ENCODE results near the gene SNAI3. TPM values are rescaled to one million over a fixed set of nuclear protein-coding genes. Genes with fewer than 3 reads are reported as not detected.

The SNAI3 gene
- total and polyA plus RNA-seq, 2 donors (not counting 1 experiment from before 2014, with no cell fraction given) = 6.5 to 8.8 TPM

DNA sequence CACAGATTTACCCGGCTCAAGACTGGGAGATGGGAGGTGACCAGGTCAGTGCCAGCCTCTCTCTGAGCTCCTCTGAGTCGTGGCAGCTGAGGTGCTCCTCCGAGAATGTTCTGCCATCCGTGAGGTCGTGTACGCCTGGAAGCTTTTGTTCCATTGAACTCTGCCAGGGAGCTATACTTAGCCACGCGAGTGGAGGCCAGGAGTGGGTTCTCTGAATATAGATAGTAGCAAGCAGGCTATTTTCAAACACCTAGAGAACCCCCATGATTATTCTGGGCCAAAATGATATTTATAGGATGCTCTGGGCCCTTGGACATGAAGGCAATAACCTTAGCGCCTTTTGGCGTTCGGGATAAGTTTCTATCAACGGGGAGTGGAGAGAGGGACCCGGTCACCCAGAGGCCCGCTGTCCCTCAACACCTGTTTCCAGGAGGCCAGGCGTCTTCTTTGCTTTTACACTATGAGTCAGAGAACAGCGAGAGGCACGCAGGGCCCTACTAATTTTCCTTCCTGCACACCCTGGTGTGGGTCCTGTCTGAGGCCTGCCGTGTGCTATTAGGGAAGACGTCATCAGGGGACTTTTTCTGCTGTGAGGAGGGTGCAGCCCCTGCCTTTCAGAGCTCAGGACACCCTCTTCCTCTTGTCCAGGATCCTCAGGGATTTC is 12.5 kb downstream of the SNAI3 start:
- ChIA-PET POLR2A (interaction anchor here (0.6 to 1.8 kb wide), 3 partner anchors 9 to 720 kb away, joined by 3 to 8 read pairs (median 4); no protein-coding TSS in a partner anchor), CTCF (interaction anchor here (2.2 kb wide), 1 partner anchor 9 kb away, joined by 7 read pairs; no protein-coding TSS in a partner anchor)
- H3K4me3 Mint-ChIP-seq = no peak overlapping the region
- H3K36me3 ChIP-seq (replicated peaks in 1 of 2; ENCODE audit: control extremely low read depth in 1 of 2, control insufficient read depth in 1 of 2, extremely low read depth in 1 of 2, insufficient read depth in 2 of 2, low read length in 1 of 2) = peaks cover 0 to 29% of the 10 kb centered on the region in 2 experiments
- H3K4me1 ChIP-seq (ENCODE audit: control insufficient read depth in 2 of 2, insufficient read depth in 2 of 2, low read length in 2 of 2) = no peaks in the 10 kb centered on the region
- no peak for TF ChIP-seq EZH2 (IDR thresholded peaks at IDR 0.05; ENCODE audit: borderline replicate concordance, insufficient read depth, low read depth, low read length, poor library complexity, severe bottlenecking)
- no peak for TF ChIP-seq CTCF (IDR thresholded peaks at IDR 0.05)
- DNase-seq = no peak
- no peaks in the 10 kb centered on the region for H3K9me3 ChIP-seq (ENCODE audit: control extremely low read depth in 1 of 3, control insufficient read depth in 2 of 3, insufficient read depth in 1 of 3, low read length in 2 of 3)
- no peak overlapping the region for H3K27ac ChIP-seq (ENCODE audit: low read length in 2 of 2)
- no peaks in the 10 kb centered on the region for H3K27me3 Mint-ChIP-seq
- no peak overlapping the region for H2AFZ ChIP-seq (ENCODE audit: insufficient read depth, low read depth, low read length, poor library complexity, severe bottlenecking)
- H3K27me3 ChIP-seq (replicated peaks in 1 of 4; ENCODE audit: control extremely low read depth in 1 of 4, control insufficient read depth in 3 of 4, insufficient read depth in 4 of 4, low read length in 3 of 4) = no peaks in the 10 kb centered on the region
- peaks cover 26% of the 10 kb centered on the region for H3K79me2 ChIP-seq (ENCODE audit: control insufficient read depth, insufficient read depth, low read length)
- H3K4me1 Mint-ChIP-seq = no peaks in the 10 kb centered on the region
- no peak overlapping the region for H3K4me2 ChIP-seq (replicated peaks; ENCODE audit: low read depth, low read length, poor library complexity, severe bottlenecking)
- H4K20me1 ChIP-seq (ENCODE audit: control insufficient read depth, insufficient read depth, low read length, poor library complexity, severe bottlenecking) = peaks cover 31% of the 10 kb centered on the region
- no peak overlapping the region for H3K27ac Mint-ChIP-seq
- H3K9ac ChIP-seq (ENCODE audit: low read length) = no peak overlapping the region
- intact Hi-C loops (cut with micrococcal nuclease) = no loop called here
- H3K4me3 ChIP-seq (ENCODE audit: control extremely low read depth in 1 of 5, extremely low read depth in 1 of 5, insufficient read depth in 1 of 5, low read depth in 2 of 5, low read length in 4 of 5) = no peak overlapping the region
- H3K9me3 Mint-ChIP-seq (ENCODE audit: insufficient read depth) = no peaks in the 10 kb centered on the region
- ATAC-seq (ENCODE audit: low read depth) = no peak
- 90% methylated on average over 13 of the region's 19 CpGs for WGBS (ENCODE audit: insufficient coverage)

- H3K4me3 ChIP-seq (ENCODE audit: control extremely low read depth in 1 of 5, extremely low read depth in 1 of 5, insufficient read depth in 1 of 5, low read depth in 2 of 5, low read length in 4 of 5) = no peak overlapping the region
- ATAC-seq (ENCODE audit: low read depth) = no peak
- intact Hi-C loops (cut with micrococcal nuclease) = no loop called here
- no peak overlapping the region for H2AFZ ChIP-seq (ENCODE audit: insufficient read depth, low read depth, low read length, poor library complexity, severe bottlenecking)
- no peaks in the 10 kb centered on the region for H3K9me3 Mint-ChIP-seq (ENCODE audit: insufficient read depth)
- H3K27me3 ChIP-seq (replicated peaks in 1 of 4; ENCODE audit: control extremely low read depth in 1 of 4, control insufficient read depth in 3 of 4, insufficient read depth in 4 of 4, low read length in 3 of 4) = no peaks in the 10 kb centered on the region
- H3K4me3 Mint-ChIP-seq = no peak overlapping the region
- no peaks in the 10 kb centered on the region for H3K27me3 Mint-ChIP-seq
- no peaks in the 10 kb centered on the region for H3K4me1 ChIP-seq (ENCODE audit: control insufficient read depth in 2 of 2, insufficient read depth in 2 of 2, low read length in 2 of 2)
- ChIA-PET POLR2A (no interaction called here), CTCF (interaction anchor here (0.6 kb wide), 1 partner anchor 52 kb away, joined by 3 read pairs; no protein-coding TSS in a partner anchor)
- peaks cover 0 to 18% of the 10 kb centered on the region in 2 experiments for H3K36me3 ChIP-seq (replicated peaks in 1 of 2; ENCODE audit: control extremely low read depth in 1 of 2, control insufficient read depth in 1 of 2, extremely low read depth in 1 of 2, insufficient read depth in 2 of 2, low read length in 1 of 2)
- no peak overlapping the region for H3K27ac ChIP-seq (ENCODE audit: low read length in 2 of 2)
- 92% methylated on average over 11 of the region's 11 CpGs for WGBS (ENCODE audit: insufficient coverage)
- no peaks in the 10 kb centered on the region for H3K4me1 Mint-ChIP-seq
- no peak overlapping the region for H3K27ac Mint-ChIP-seq
- no peak for TF ChIP-seq CTCF (IDR thresholded peaks at IDR 0.05)
- no peak for TF ChIP-seq EZH2 (IDR thresholded peaks at IDR 0.05; ENCODE audit: borderline replicate concordance, insufficient read depth, low read depth, low read length, poor library complexity, severe bottlenecking)
- peaks cover 20% of the 10 kb centered on the region for H4K20me1 ChIP-seq (ENCODE audit: control insufficient read depth, insufficient read depth, low read length, poor library complexity, severe bottlenecking)
- no peak for DNase-seq
- peaks cover 17% of the 10 kb centered on the region for H3K79me2 ChIP-seq (ENCODE audit: control insufficient read depth, insufficient read depth, low read length)
- no peak overlapping the region for H3K9ac ChIP-seq (ENCODE audit: low read length)
- H3K4me2 ChIP-seq (replicated peaks; ENCODE audit: low read depth, low read length, poor library complexity, severe bottlenecking) = no peak overlapping the region
- H3K9me3 ChIP-seq (ENCODE audit: control extremely low read depth in 1 of 3, control insufficient read depth in 2 of 3, insufficient read depth in 1 of 3, low read length in 2 of 3) = no peaks in the 10 kb centered on the region
Observed at GRCh38 chr16:88672776-88673175, 13.5 kb downstream of the SNAI3 start.

All from B cell (primary cell).